Sigmoid colon (tissue), 4 donors: Measurements from ENCODE around the gene PAPLN.

Experiments
- CTCF ChIP-seq, 4 experiments: fragments of 450-650 bp in 3 of 4; fragments of 200-600 bp in 1 of 4; IDR thresholded peaks; one replicate each; pipeline ENCODE4 v1.5.1; 2016 to 2019; ENCODE audit warnings: antibody characterized with exemption in 4 of 4, mild to moderate bottlenecking in 3 of 4, moderate library complexity in 2 of 4
- EP300 ChIP-seq, 4 donors: sonication (generic); formaldehyde crosslinking; IDR thresholded peaks; one replicate each; pipeline ENCODE4 v1.6.1; 2017; ENCODE audit warnings: antibody characterized with exemption in 4 of 4
- POLR2A ChIP-seq, 2 donors: fragments of 450-650 bp; IDR thresholded peaks; one replicate each; pipeline ENCODE4 v1.6.1; 2016; ENCODE audit warnings: antibody characterized with exemption in 2 of 2, mild to moderate bottlenecking in 2 of 2, moderate library complexity in 2 of 2
- POLR2AphosphoS5 ChIP-seq, 4 donors: sonication (generic); formaldehyde crosslinking; IDR thresholded peaks; one replicate each; pipeline ENCODE4 v1.6.1; 2017; ENCODE audit warnings: antibody characterized with exemption in 4 of 4

GRCh38 chr14:73230051-73230450 lies 7.3 kb upstream of the PAPLN start:
- TF ChIP-seq POLR2AphosphoS5 (IDR thresholded peaks at IDR 0.05) (no peak), POLR2A (IDR thresholded peaks at IDR 0.05) (no peak), CTCF (IDR thresholded peaks at IDR 0.05) (no peak), EP300 (IDR thresholded peaks at IDR 0.05) (no peak)
